Gastrocnemius medialis (tissue), 4 donors: ENCODE results near the gene GAREM1.

Source experiments
- CTCF ChIP-seq, 5 experiments: fragments of 450-650 bp in 3 of 5; fragments of 200-600 bp in 2 of 5; sonication (generic) in 2 of 5; IDR thresholded peaks in 4 of 5; conservative IDR thresholded peaks in 1 of 5; 1 replicate in 4 of 5; 2 replicates in 1 of 5; pipeline ENCODE4 v1.5.1; 2016 to 2019; ENCODE audit warnings: antibody characterized with exemption in 5 of 5, mild to moderate bottlenecking in 3 of 5, moderate library complexity in 3 of 5
- POLR2A ChIP-seq, 2 donors: fragments of 450-650 bp; IDR thresholded peaks; one replicate each; pipeline ENCODE4 v1.6.1; 2017; ENCODE audit warnings: antibody characterized with exemption in 2 of 2, mild to moderate bottlenecking in 2 of 2, moderate library complexity in 2 of 2

GRCh38 chr18:32366586-32367538 is 103.8 kb downstream of the GAREM1 start:
- TF ChIP-seq CTCF (IDR thresholded peaks at IDR 0.05 in 4 of 5, conservative IDR thresholded peaks at IDR 0.05 in 1 of 5) (no peak), POLR2A (IDR thresholded peaks at IDR 0.05) (no peak)
